A549 (cell line): ENCODE measurements around the gene PRKCE.
A peak's percentile ranks its signal among the peaks of the same experiment; 100 is the strongest.

Experiments used
- EHMT2 ChIP-seq: fragments of 200-600 bp; sonication (generic); IDR thresholded peaks from 2 replicates; pipeline ENCODE4 v1.6.1; 2016; ENCODE audit warnings: antibody characterized with exemption, low read depth, mild to moderate bottlenecking, moderate library complexity
- EP300 ChIP-seq, 2 experiments: fragments of >200 bp; sonication (Bioruptor Twin); formaldehyde crosslinking; IDR thresholded peaks; 2 replicates in 1 of 2; 3 replicates in 1 of 2; pipeline ENCODE4 v1.6.1; 2016 to 2017
- JUN ChIP-seq, 2 experiments: fragments of >200 bp; sonication (Bioruptor Twin); formaldehyde crosslinking; IDR thresholded peaks; 2 replicates in 1 of 2; 3 replicates in 1 of 2; pipeline ENCODE4 v1.6.1; 2016 to 2017
- POLR2A ChIP-seq: IDR thresholded peaks from 2 replicates; pipeline ENCODE4 v1.6.1; 2012; ENCODE audit warnings: mild to moderate bottlenecking, low read length
- REST ChIP-seq: fragments of 200-600 bp; sonication (generic); IDR thresholded peaks from 2 replicates; pipeline ENCODE4 v1.6.1; 2016; ENCODE audit warnings: antibody characterized with exemption, mild to moderate bottlenecking, moderate library complexity
- ZNF302 ChIP-seq: fragments of 250-450 bp; sonication (Bioruptor Pico); IDR thresholded peaks from 2 replicates; pipeline ENCODE4 v1.9.0; 2021; ENCODE audit warnings: inconsistent platforms, mild to moderate bottlenecking, moderate library complexity
- TF ChIP-seq, protein P1 (sequence below): fragments of >200 bp; sonication (Bioruptor Twin); formaldehyde crosslinking; IDR thresholded peaks from 3 replicates; pipeline ENCODE4 v1.5.1; 2016
- TF ChIP-seq, protein P2 (sequence below): IDR thresholded peaks from 2 replicates; pipeline ENCODE4 v1.6.1; 2012
- TF ChIP-seq, protein P3 (sequence below): IDR thresholded peaks from 2 replicates; pipeline ENCODE4 v1.6.1; 2012; ENCODE audit warnings: low read depth, borderline replicate concordance

DNA sequence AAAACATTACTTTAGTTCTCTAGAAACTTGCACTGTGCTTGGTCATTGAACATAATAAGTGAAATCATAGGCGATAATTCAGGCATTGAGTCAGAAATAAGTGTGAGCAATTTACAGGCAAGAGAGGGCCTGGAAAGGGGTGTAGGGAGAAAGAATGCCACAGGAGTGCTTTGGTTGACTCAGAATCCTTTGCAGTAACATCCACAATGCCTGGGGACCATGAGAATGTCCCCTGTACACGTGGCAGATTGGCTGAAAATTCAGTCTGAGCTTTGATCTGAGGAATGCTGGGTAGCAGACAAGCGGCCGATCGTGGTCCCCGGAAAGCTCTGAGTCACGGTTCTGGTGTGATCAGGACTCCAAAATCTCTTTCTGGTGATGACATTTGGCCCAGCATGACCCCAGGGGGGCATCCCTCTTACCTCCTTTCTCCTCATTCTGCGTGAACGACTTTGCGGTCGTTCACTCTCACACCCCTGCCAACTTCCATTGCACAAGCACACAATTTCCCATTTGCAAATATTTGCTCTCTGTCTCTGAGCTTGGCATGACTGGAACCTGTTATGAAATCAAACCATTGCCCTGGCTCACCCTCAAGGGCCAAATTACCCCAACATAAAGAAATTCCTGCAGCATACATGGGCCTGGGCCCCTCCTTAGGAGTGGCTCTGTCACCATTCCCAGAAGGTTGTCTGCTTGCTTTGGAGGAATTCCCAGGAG lies 340.7 kb downstream of the PRKCE start:
- peak; percentile 100 for TF ChIP-seq JUN (IDR thresholded peaks at IDR 0.05)
- TF ChIP-seq EP300 (IDR thresholded peaks at IDR 0.05), result peak; percentile 99
- no peak for TF ChIP-seq POLR2A
- no peak for TF ChIP-seq REST
- no peak for TF ChIP-seq ZNF302
- TF ChIP-seq, protein P1, sequence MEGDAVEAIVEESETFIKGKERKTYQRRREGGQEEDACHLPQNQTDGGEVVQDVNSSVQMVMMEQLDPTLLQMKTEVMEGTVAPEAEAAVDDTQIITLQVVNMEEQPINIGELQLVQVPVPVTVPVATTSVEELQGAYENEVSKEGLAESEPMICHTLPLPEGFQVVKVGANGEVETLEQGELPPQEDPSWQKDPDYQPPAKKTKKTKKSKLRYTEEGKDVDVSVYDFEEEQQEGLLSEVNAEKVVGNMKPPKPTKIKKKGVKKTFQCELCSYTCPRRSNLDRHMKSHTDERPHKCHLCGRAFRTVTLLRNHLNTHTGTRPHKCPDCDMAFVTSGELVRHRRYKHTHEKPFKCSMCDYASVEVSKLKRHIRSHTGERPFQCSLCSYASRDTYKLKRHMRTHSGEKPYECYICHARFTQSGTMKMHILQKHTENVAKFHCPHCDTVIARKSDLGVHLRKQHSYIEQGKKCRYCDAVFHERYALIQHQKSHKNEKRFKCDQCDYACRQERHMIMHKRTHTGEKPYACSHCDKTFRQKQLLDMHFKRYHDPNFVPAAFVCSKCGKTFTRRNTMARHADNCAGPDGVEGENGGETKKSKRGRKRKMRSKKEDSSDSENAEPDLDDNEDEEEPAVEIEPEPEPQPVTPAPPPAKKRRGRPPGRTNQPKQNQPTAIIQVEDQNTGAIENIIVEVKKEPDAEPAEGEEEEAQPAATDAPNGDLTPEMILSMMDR, result peak; percentile 11; the same call in 1 of the 3 replicates
- TF ChIP-seq, protein P2, sequence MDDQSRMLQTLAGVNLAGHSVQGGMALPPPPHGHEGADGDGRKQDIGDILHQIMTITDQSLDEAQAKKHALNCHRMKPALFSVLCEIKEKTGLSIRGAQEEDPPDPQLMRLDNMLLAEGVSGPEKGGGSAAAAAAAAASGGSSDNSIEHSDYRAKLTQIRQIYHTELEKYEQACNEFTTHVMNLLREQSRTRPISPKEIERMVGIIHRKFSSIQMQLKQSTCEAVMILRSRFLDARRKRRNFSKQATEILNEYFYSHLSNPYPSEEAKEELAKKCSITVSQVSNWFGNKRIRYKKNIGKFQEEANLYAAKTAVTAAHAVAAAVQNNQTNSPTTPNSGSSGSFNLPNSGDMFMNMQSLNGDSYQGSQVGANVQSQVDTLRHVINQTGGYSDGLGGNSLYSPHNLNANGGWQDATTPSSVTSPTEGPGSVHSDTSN, result peak; percentile 82
- TF ChIP-seq, protein P3, sequence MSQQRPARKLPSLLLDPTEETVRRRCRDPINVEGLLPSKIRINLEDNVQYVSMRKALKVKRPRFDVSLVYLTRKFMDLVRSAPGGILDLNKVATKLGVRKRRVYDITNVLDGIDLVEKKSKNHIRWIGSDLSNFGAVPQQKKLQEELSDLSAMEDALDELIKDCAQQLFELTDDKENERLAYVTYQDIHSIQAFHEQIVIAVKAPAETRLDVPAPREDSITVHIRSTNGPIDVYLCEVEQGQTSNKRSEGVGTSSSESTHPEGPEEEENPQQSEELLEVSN, result peak; percentile 80; the same call in 1 of the 2 replicates
- TF ChIP-seq EHMT2, result no peak
